OCI-LY1 (cell line): ENCODE measurements around the gene PTPA.
A peak's percentile ranks its signal among the peaks of the same experiment; 100 is the strongest.

Experiments used
- H2AFZ ChIP-seq: fragments of 200-600 bp; sonication (generic), shearing (Covaris generic); 2 replicates; pipeline ENCODE4 v1.6.0; 2014; ENCODE audit warnings: antibody characterized with exemption, mild to moderate bottlenecking, low read length
- H3F3A ChIP-seq: fragments of 200-600 bp; sonication (generic), shearing (Covaris generic); 2 replicates; pipeline ENCODE4 v1.6.0; 2014; ENCODE audit warnings: mild to moderate bottlenecking, antibody characterized with exemption, low read length, moderate library complexity; ENCODE audit not compliant: insufficient read depth
- H3K27ac ChIP-seq: fragments of 200-600 bp; sonication (generic); 2 replicates; pipeline ENCODE4 v1.5.1; 2014; ENCODE audit warnings: low read length, mixed run types, mild to moderate bottlenecking, low read depth; ENCODE audit not compliant: poor library complexity, severe bottlenecking
- H3K27me3 ChIP-seq: fragments of 200-600 bp; sonication (generic); 2 replicates; pipeline ENCODE4 v1.6.0; 2014; ENCODE audit warnings: antibody characterized with exemption, mild to moderate bottlenecking, low read length, moderate library complexity; ENCODE audit not compliant: insufficient read depth
- H3K36me3 ChIP-seq: fragments of 200-600 bp; sonication (generic); 2 replicates; pipeline ENCODE4 v1.6.1; 2014; ENCODE audit warnings: mild to moderate bottlenecking, antibody characterized with exemption, low read length, moderate library complexity, mixed read lengths; ENCODE audit not compliant: insufficient read depth
- H3K4me1 ChIP-seq: fragments of 200-600 bp; sonication (generic); 2 replicates; pipeline ENCODE4 v1.5.1; 2014; ENCODE audit warnings: mild to moderate bottlenecking, low read length, moderate library complexity; ENCODE audit not compliant: insufficient read depth, severe bottlenecking
- H3K4me2 ChIP-seq: fragments of 200-600 bp; sonication (generic), shearing (Covaris generic); 2 replicates; pipeline ENCODE4 v1.6.1; 2014; ENCODE audit warnings: low read length
- H3K4me3 ChIP-seq: fragments of 200-600 bp; sonication (generic); 2 replicates; pipeline ENCODE4 v1.5.1; 2014; ENCODE audit warnings: low read length, low read depth, mild to moderate bottlenecking, mixed read lengths; ENCODE audit not compliant: poor library complexity, severe bottlenecking
- H3K79me2 ChIP-seq: fragments of 200-600 bp; shearing (Covaris generic); 2 replicates; pipeline ENCODE4 v1.6.1; 2016; ENCODE audit warnings: mixed run types, low read length, mixed read lengths; ENCODE audit not compliant: insufficient read depth
- H3K9ac ChIP-seq: fragments of 200-600 bp; sonication (generic), shearing (Covaris generic); 2 replicates; pipeline ENCODE4 v1.6.1; 2014; ENCODE audit warnings: mild to moderate bottlenecking, low read length, mixed read lengths
- H3K9me2 ChIP-seq: fragments of 200-600 bp; sonication (generic), shearing (Covaris generic); 2 replicates; pipeline ENCODE4 v1.6.1; 2014; ENCODE audit warnings: low read depth, mild to moderate bottlenecking, low read length, mixed read lengths
- H3K9me3 ChIP-seq: fragments of 200-600 bp; shearing (Covaris generic); 2 replicates; pipeline ENCODE4 v1.6.1; 2014; ENCODE audit warnings: low read length, mixed read lengths
- H4K20me1 ChIP-seq: fragments of 200-600 bp; sonication (generic), shearing (Covaris generic); 2 replicates; pipeline ENCODE4 v1.6.0; 2016; ENCODE audit warnings: mild to moderate bottlenecking, low read length; ENCODE audit not compliant: insufficient read depth
- CTCF ChIP-seq: fragments of 200-600 bp; sonication (generic), shearing (Covaris generic); IDR thresholded peaks from 2 replicates; pipeline ENCODE4 v1.5.1; 2017; ENCODE audit warnings: mild to moderate bottlenecking, antibody characterized with exemption, low read length, moderate library complexity, mixed read lengths
- EZH2 ChIP-seq: fragments of 200-600 bp; sonication (generic), shearing (Covaris generic); IDR thresholded peaks from 2 replicates; pipeline ENCODE4 v1.8.0; 2017; ENCODE audit warnings: borderline replicate concordance, mixed run types, mild to moderate bottlenecking, antibody characterized with exemption, low read length, moderate library complexity, mixed read lengths

The PTPA gene

GRCh38 chr9:129173296-129174101, 62.3 kb downstream of the PTPA start:
- Histone ChIP-seq H3K9ac (no peak overlapping the region), H3K36me3 (no peaks in the 10 kb centered on the region), H3K4me2 (peak overlapping the region; percentile 76), H3F3A (no peaks in the 10 kb centered on the region), H3K9me3 (no peaks in the 10 kb centered on the region), H3K27me3 (peaks cover 13% of the 10 kb centered on the region; the same call in 1 of the 2 replicates), H4K20me1 (no peaks in the 10 kb centered on the region), H3K79me2 (no peaks in the 10 kb centered on the region), H3K27ac (no peak overlapping the region), H3K4me3 (no peak overlapping the region), H2AFZ (no peak overlapping the region), H3K9me2 (no peaks in the 10 kb centered on the region), H3K4me1 (peaks cover 41% of the 10 kb centered on the region)
- TF ChIP-seq CTCF (no peak), EZH2 (no peak)

- Histone ChIP-seq H3K27ac (no peak overlapping the region), H4K20me1 (no peaks in the 10 kb centered on the region), H3F3A (no peaks in the 10 kb centered on the region), H3K9me2 (no peaks in the 10 kb centered on the region), H2AFZ (no peak overlapping the region), H3K4me2 (peak overlapping the region; percentile 76), H3K4me3 (peak overlapping the region; percentile 53), H3K9ac (peak overlapping the region; percentile 28; the same call in 1 of the 2 replicates), H3K4me1 (peaks cover 44% of the 10 kb centered on the region), H3K79me2 (no peaks in the 10 kb centered on the region), H3K36me3 (no peaks in the 10 kb centered on the region), H3K9me3 (no peaks in the 10 kb centered on the region), H3K27me3 (peaks cover 13% of the 10 kb centered on the region; the same call in 1 of the 2 replicates)
- no peak for TF ChIP-seq EZH2
- peak; percentile 87 for TF ChIP-seq CTCF
Measured at GRCh38 chr9:129174102-129174723, 63.0 kb downstream of the PTPA start.

GRCh38 chr9:129174724-129175514, 63.7 kb downstream of the PTPA start:
- Histone ChIP-seq H3K36me3 (no peaks in the 10 kb centered on the region), H3K9ac (peak overlapping the region; percentile 43; the same call in 1 of the 2 replicates), H3K9me3 (no peaks in the 10 kb centered on the region), H4K20me1 (no peaks in the 10 kb centered on the region), H3K27ac (no peak overlapping the region), H3K79me2 (no peaks in the 10 kb centered on the region), H3F3A (no peaks in the 10 kb centered on the region), H3K4me1 (peaks cover 44% of the 10 kb centered on the region), H3K4me2 (peak overlapping the region; percentile 76), H2AFZ (no peak overlapping the region), H3K9me2 (no peaks in the 10 kb centered on the region), H3K27me3 (peaks cover 13% of the 10 kb centered on the region; the same call in 1 of the 2 replicates), H3K4me3 (peak overlapping the region; percentile 53)
- TF ChIP-seq CTCF (no peak), EZH2 (no peak)
